GM10266 (cell line): ENCODE results near the gene ALPL.

Experiments
- DNase-seq: peaks from one replicate; pipeline ENCODE4 v3.0.0; 2012; ENCODE audit errors: extremely low spot score
- TF ChIP-seq, protein P1 (sequence below): IDR thresholded peaks from 2 replicates; pipeline ENCODE4 v1.5.1; 2012; ENCODE audit warnings: mild to moderate bottlenecking, low read depth; ENCODE audit not compliant: control insufficient read depth, insufficient read depth; ENCODE audit errors: missing control alignments

Gene ALPL

DNA sequence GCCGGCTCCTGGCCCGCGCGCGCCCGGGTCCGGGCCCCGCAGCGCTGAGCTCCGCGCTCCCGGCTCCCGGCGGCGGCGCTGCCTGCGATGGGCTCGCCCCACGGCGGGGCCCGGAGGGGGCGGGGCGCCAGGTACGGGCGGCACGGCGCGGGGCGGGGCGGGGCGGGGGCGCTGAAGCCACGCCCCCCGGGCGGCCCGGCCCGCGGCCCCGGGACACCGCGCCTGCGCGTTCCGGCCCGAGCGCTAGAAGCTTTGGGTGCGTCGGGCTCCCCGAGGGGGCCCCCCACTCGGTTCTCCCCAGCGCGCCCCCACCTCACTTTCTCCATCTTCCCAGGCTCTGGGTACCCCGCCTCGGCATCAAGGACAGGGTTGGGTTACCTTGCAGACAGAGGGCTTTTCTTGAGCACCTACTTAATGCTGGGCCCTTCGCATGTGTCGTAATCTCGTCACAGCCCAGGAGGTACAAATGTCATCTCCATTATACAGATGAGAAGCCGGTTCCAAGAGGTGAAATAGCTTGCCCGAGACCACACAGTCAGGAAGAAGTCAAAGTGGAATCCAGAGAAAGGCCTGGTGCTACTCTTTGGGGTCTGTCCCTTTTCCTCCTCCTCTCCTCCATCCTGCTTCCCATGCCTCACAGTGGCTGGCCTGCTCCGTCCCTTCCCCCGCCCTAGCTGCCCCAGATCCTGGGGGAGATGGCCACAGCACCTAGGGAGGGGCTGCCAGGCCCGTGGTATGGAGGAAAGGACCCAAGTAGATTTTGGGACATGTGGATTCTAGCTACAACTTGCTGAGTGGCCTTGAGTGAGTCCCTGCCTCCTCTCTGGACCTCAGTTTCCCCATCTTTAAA, 113.5 kb downstream of the ALPL start:
- TF ChIP-seq, protein P1, sequence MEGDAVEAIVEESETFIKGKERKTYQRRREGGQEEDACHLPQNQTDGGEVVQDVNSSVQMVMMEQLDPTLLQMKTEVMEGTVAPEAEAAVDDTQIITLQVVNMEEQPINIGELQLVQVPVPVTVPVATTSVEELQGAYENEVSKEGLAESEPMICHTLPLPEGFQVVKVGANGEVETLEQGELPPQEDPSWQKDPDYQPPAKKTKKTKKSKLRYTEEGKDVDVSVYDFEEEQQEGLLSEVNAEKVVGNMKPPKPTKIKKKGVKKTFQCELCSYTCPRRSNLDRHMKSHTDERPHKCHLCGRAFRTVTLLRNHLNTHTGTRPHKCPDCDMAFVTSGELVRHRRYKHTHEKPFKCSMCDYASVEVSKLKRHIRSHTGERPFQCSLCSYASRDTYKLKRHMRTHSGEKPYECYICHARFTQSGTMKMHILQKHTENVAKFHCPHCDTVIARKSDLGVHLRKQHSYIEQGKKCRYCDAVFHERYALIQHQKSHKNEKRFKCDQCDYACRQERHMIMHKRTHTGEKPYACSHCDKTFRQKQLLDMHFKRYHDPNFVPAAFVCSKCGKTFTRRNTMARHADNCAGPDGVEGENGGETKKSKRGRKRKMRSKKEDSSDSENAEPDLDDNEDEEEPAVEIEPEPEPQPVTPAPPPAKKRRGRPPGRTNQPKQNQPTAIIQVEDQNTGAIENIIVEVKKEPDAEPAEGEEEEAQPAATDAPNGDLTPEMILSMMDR: no peak

DNA sequence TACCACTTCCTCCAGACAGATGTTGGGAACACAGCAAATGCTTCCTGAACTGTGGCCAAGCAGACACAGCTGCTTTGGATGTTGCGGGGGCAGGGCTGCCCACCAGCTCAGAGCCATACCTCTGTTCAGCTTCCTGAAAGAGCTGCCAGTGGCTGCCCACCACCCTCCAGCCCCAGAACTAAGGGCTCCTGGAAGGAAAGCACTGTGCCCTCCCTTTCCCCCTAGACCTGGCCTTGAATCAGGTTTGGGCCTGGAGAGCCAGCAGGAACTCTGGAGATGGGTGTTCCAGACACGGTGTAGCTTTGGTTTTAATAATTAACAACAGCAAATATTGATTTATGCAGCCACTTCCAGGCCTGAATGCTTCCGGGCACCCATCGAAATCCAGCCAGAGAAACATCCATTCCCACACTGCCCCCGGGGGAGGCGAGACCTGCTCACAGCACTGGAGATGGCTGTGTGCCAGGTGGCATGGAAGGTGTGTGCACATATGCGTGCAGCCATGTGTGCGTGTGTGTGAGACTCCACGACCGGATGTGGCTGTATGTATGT, 114.3 kb downstream of the ALPL start:
- TF ChIP-seq, protein P1: no peak
- no peak for DNase-seq

More for the DNA sequence above, 113.5 kb downstream of the ALPL start:
- DNase-seq: peak; percentile 85

DNA sequence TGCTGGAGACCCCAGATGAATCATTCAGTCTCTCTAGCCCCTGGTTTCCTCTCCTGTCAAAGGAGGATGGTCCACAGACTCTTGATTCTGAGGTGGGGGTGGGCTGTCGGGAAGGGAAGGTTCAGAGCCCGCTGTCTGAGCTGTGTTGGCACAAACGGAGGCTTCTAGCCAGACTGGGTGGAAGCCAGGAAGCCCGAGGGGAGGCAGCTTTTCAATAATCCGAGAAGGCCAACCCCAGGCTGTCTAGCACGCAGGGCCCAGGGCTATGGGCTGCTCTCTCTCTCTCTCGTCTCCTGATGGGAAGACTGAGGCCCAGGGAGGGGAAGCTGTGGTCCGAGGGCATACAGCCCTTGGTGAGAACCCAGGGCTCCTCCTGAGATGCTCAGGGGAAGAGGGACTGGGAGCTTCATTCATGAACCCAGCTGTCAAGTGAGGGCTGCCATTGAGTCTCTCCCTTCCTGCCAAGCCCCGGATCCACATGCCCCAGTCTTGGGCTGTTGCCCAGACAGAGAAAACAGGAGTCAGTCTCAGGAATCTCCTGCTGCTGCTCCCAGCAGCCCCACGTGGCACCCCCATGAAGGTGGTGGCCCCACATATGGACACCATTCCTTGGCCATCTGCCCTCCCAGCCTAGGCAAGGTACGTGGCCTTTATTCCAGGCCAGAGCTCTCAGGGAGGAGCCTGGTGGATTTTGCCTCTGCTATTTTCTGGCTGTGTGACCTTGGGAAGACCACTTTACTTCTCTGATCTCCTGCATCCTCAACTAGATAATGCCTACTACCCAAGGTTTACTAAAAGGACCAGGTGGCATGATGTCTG, 115.6 kb downstream of the ALPL start:
- DNase-seq: no peak
- TF ChIP-seq, protein P1: no peak

DNA sequence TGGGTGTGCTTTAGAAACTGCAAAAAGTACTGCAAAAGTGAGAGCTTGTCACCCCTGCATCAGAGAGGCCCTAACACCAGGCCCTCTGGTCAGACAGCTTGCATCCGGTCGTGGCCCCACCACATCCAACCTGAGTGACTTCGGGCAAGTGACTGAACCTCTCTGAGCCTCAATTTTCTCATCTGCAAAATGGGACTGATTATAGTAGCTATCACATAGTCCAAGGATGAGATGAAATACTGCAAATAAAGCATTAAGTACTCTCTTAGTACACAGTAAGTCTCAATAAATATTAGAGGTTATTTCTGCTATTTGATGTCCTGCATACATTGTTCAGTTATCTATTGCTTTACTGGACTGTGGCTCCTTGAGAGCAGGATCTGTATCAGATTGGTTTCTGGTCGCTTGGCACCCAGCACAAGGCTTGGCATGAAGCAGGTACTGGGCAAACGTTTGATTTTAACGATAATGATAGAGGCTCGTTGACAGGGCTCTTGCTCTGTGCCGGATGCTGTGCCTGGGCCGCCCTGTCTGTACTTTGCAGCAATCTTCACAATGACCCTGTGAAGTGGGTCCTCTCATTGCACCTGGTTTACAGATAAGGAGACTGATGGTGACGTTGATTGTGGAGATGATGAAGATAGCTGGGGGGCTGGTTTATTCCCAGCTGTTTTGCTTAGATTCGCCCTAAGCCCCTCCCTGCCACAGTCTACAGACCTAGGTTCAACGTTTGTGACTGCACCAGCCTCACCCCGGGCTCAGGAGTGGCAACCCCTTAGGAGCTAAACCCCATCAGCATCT, 116.4 kb downstream of the ALPL start:
- TF ChIP-seq, protein P1: no peak
- DNase-seq: no peak

DNA sequence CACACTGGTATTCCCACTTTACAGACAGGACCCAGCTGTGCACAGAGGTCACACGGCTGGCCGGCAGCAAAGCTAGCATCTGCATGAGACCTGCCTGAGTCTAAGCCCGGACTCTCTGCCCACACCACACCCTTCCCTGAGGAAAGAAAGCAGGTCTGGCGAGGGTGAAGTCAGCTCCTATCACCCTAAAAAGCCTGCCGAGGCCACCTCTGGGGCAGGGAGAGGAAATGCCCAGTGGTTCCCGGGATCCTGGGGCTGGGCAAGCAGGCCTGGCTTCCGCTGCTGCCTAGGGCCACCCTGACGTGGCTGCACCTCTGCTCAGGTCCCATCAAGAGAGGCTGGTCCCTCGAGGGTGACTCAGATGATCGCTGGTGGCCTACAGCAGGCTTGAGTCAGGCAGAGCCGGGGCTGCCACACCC, 117.7 kb downstream of the ALPL start:
- DNase-seq: no peak
- TF ChIP-seq, protein P1: no peak
